NCI-H2196 treated with DMSO at 0.1 percent for 48 hours (cell line): Measurements from ENCODE around the gene ANKRD17.
A peak's percentile ranks its signal among the peaks of the same experiment; 100 is the strongest.

Experiments
- DNase-seq: peaks from one replicate; lab custom pipeline; 2025; ENCODE audit not compliant: unreplicated experiment; lab: John Stamatoyannopoulos, UW

Gene ANKRD17

DNA sequence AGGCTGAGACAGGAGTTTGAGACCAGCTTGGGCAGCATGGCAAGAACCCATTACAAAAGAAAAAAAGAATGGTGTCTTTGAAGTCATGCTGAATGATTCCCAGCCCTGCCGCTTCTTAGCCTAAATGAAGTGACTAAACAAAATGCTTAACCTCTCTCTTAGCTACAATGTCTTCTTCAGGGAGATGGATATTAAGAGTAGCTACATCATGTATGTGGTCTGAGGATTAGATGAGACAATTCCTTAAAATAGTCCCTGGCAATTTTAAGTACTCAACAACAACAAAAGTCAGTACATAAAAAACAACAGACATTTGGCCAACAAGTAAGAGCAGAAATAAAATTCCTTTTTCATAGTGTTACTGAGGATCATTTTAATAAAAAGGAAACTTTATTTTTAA is 124.8 kb downstream of the ANKRD17 start:
- DNase-seq: no peak

DNA sequence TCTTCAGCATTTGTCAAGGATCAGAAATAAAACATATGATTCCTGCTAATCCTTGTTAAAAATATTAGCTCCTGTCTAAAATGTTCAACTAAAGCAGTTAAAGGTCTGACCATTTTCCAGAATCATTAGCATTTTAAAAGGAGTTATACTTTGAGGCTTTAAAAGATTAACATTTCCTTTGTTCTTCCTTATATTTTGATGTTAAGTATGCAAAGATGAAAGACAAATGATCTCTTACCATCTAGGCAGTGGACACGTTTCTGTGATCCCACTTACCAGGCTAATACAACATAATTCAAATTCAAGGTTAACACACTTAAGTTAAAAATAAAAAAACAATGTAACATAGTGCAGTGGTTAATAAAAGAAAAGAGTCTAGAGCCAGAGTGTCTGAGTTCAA is 127.3 kb downstream of the ANKRD17 start:
- DNase-seq: no peak

DNA sequence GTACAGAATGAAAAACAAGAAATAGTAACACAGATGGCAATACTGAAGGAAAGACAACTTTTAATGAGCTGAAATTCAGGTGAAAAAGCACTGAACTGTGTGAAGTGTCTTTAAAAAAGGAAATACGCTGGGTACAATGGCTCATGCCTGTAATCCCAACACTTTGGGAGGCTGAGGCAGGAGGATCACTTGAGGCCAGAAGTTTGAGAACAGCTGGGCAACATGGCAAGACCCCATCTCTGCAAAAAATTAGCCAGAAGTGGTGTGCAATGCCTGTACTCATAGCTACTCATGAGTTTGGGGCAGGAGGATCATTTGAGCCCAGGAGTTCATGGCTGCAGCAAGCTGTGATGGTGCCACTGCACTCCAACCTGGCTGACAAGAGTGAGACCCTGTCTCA is 129.3 kb downstream of the ANKRD17 start:
- DNase-seq: no peak

DNA sequence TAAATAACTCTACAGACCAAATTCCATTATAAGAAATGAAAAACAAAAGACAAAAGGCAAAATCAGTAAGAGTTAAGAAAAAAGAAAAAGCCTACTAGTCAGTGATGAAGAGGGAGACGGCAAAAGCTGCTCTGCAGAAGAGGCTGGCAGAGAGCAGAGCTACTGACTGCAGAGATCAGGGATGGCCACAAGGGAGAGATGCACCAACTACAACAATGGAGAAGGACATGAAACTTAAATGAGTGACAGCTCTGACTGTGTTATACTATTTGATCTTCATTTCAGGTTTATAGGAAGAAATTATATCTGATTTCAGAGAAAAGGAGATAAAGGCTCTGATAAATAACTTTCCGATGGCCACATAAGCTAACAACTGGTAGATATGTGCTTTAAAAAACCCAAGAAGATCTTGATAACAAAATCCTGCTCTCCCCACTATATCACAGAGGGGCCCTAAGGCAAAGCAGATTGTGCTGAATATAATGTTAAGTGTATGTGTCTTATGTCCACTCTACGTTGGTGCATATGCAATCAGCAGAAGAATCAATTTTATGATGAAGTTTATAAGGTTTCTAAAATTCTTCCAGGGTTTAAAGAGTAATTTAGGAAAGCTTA is 130.7 kb downstream of the ANKRD17 start:
- no peak for DNase-seq

DNA sequence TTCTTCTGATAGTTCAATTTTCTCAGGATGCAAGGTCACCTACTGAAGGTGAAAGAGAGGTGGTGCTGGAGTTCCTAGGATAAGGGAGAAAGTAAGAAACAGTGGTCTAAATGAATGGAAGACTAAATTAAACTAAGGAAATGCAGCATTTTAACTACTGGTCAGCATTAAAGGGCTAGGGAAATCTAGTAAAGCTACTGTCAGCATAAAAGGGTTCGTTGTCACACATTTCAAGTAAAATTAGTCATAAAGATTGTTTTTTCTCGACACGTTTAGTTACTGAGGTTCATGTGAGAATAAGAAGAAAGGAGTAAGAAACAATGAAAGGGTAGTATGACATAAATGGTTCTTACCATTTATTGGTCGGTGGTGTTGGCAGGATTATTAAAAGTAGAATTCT is 149.1 kb downstream of the ANKRD17 start:
- no peak for DNase-seq

DNA sequence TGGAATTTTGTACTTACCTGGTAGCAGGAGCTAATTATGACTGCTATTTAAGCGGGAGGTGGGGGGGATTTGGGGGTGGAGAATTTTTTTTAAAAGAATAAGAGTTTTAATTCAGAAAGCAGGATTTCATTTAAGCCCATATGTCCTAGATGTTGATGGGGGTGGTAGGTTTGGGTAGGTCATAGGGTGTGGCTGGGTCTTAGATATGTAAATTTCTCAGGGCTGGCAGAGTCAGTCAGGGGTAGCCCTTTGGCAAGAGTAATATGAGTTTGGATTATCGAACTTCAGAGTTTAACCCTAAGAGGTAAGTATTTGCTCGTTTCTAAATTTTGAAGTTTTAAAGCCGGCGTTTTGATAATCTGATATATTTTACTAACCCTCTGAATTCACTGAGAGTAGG is 153.9 kb downstream of the ANKRD17 start:
- no peak for DNase-seq

DNA sequence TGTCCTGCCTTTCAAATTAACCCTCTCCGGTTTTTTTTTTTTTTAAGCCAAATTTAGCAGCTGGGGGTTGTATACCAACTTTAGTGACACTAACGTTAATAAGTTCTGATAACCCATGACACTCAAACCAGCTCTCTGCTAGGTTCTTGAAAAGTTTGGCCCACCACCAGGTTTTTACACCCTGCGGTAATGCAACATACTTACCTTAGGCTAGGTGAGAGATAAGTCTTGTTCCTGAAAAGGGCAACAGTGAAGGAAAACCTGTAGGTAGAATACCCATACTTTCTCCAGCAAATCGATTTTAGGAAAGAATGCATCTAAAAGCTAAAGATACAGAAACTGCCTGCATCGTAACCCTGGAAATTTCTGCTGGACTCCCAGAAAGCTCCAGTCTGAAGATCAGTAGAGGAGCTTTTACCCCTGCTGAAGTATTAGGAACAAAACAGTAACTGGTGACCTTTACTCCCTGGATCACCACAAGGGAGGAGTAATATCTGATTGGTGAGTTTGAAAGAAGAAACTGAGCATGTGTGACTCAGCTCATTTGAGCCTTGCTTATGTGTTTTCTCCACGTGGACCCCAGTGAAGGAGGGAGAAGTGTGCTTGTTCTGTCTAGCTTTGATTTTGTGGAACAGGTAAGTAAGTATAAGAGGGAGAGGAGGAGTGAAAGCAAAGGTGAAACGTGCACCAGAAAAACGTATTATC is 154.6 kb downstream of the ANKRD17 start:
- DNase-seq: no peak

DNA sequence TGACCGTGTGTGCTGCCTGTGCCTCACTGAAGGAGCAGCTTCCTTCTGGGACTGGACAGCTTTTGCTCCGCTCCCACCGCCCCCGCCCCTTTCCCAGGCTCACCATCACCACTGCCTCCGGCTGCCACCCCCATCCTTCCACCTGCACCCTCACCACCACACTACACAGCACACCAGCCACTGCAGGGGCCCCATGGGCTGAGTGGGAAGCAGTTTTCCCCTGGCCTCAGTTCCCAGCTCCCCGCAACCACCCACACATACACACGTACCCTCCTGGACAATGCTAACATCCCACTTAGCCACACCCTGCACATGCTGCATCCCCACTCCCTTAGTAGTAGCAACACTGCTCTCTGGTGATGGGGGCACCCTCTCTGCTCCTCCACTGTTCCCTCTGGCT is 159.5 kb downstream of the ANKRD17 start:
- no peak for DNase-seq

DNA sequence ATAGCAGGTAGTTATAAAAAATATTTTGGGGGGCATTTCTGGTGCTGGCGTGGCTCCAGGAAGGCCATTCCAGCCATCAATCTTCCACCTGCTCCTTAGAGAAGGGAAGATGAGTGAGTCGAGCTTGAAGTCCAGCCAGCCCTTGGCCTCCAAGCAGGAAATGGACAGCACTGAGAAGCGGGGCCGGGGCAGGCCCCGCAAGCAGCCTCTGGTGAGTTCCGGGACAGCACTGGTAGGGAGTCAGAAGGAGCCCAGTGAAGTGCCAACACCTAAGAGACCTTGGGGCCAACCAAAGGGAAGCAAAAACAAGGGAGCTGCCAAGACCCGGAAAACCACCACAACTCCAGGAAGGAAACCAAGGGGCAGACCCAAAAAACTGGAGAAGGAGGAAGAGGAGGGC is 159.9 kb downstream of the ANKRD17 start:
- no peak for DNase-seq

DNA sequence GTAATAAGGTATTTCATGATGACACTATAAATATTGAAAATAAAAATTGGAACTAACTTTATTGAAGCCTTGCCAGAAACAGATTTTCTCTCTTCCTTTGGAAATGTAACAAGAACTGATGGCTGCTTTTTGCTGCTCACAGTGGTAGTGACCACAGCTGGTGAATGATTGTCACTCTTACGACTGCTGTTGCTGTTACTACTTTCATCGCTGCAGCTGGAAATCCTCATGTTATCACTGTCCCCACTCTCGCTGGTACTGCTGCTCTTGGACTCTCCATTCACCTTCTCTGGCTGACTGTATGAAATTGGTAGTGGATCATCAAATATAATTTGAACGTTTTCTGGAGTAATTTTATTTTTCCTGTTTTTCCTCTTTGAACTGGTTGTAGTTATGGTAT is 160.6 kb downstream of the ANKRD17 start:
- no peak for DNase-seq

DNA sequence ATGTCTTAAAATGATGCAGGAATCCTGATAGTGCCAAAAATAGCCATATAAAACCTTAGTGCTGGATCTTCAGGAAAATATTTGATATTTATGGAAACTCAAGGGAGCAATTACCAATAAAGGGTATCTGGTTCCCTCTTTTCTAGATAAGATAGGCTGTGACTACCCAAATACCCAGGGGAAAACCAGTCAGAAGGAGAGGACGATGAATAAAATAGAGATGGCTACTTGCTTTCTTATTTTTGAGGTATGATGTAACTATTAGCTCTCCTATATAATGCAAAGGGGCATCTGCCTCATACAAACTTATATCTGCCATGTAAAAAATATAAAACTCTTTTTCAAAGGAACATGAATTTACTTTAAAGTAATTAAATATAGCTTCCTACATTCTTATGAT is 165.7 kb downstream of the ANKRD17 start:
- no peak for DNase-seq

DNA sequence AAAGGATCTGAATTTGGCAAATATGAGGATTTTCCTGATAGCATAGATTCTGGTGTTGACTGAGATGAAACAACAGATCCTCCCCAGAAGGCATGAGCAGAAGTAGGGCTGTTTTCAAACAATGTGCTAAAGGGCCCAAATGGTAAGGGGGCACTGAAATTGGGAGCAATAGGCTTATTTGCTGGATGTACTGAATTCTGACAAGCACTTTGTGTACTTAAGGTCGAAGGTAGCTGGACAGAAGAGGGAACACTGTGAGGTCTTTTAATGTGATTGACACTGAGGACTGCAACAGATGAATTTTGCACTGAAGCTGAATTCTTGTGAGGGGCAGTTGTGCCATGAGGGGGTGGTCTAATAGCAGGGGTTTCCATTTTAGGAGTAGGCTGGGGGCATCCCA is 167.9 kb downstream of the ANKRD17 start:
- DNase-seq: no peak

DNA sequence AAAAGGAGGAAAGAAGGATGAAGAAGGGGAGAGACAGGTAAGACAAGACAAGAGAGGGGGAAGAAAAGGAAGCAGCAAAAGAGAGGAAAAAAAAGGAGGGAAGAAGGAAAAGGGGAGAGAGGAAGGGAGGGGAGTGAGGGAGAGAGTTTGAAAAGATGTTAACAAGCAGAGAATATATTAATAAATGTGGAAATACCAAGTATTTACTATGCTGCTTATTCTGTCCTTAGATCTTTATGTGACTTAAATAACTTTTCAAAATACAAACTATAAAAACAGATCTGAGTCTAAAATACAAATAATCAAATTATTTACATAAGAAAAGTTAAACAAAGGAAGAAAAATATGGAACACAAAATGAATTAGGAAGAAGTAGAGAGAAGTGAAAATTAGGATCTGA is 170.7 kb downstream of the ANKRD17 start:
- DNase-seq: no peak

DNA sequence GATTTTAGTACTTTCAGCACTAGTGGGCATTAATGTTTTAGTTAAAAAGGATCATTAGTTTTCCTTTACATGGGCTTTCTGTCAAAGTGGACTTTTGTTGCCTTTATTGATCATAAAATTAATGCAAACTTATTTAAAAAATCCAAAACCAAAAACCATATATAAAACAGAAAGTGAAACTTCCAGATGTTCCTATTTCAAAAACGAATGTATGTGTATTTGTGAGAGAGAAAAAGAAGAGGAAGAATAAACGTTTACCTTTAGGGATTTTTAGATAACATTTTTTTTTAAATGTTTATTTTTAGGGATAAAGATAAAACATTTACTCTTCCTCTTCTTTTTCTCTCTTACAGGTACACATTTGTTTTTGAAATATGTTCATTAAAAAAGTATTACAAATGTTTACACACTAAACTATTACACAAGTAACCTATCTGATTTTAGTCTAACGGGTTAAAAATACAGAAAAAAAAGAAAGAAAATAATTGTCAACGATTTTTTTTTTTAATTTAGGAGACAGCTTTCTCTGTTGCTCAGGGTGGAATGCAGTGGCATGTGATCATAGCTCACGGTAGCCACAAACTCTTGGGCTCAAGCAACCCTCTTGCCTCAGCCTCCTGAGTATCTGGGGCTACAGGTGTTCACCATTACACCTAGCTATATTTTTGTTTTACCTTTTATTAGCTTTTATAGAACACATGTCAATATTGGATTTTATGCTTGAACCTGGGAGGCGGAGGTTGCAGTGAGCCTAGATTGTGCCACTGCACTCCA is 172.3 kb downstream of the ANKRD17 start:
- no peak for DNase-seq

DNA sequence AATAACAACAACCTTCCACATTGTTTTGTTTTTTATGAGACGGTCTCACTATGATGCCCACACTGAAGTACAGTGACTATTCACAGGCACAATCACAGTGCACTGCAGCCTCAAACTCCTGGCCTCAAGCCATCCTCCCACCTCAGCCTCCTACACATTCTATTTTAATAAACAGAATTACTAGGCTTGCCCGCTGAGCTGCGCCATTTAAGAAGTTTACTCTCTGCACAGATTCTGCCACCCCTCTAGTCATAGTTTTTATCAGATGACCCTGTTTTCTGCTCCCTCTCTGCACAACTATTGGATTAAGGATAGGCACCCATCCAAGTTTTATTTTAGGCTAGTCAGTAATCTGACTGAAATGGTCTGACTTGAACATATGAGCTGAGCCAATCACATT is 177.8 kb downstream of the ANKRD17 start:
- no peak for DNase-seq

DNA sequence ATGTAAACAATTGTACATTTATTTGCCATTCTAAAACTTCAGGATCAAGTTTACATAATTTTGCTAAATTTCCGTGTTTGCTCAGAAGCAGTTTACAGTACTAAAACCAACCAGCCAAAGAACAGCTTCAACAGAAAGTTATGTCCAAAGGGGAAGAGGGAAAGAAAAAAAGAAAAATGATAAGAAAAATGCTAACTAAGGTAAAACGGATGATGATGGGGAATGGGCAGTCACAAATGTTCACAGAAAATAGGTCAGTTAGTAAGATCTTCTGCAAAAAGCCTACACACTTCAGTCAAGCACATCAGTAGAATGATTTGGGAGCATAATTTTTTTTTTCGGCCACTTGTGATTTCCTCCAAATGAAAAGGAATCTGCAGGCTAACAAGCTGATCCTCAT is 182.8 kb downstream of the ANKRD17 start:
- no peak for DNase-seq

DNA sequence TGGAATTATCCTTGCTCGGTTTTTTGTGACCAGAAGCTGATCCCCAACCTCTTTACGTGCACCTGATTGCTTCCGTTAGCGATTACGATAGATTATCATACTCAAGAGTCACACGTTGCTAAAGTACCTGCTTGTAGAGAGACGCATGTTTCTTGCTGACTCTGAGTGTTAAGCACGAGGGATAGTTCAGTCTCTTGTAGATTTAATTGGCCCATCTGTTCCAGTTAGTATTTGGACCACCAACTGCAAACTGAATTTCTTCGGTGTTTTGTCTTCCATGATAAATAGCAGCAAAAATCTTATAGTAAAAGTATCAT is 188.6 kb downstream of the ANKRD17 start:
- DNase-seq: peak; percentile 40

DNA sequence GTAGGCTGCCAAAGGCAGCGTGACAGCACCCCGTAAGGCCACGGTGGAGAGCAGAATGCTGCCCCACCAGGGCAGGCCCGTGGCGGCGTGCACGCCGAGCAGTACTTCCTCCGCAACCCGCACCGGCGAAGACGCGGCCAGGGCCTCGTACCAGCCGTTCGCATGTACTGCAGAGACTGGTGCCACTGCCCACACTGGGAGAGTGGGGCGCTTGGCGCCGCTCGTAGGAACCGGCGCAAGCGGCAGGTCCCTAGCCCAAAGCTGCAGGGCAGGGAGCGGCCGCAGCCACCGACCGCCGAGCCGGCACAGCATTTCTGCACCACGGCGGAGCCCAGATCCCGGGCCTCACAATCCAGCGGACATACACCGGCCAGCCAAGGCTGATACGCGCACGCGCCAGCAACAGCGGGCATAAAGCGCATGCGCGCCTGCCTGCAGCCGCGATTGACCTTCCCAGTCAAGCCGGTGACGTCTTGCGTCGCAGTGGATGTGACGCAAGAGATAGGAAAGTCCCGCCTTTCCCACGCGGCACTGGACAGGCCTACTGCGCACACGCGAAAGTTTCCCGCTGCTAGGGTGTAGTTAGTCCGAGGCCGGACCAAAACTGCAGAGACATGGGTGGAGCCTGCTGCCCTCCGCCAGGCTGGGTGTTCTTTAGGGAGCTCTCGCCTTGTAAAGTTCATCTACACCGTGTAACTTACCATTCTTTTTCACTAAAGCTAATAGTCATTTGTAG is 189.1 kb downstream of the ANKRD17 start, which contains the start of gene COX18:
COX18 (minus strand) TSS at position 379 of the 736 bp plus-strand sequence; CDS start at position 312, 67 bp downstream.
- peak; percentile 66 for DNase-seq

DNA sequence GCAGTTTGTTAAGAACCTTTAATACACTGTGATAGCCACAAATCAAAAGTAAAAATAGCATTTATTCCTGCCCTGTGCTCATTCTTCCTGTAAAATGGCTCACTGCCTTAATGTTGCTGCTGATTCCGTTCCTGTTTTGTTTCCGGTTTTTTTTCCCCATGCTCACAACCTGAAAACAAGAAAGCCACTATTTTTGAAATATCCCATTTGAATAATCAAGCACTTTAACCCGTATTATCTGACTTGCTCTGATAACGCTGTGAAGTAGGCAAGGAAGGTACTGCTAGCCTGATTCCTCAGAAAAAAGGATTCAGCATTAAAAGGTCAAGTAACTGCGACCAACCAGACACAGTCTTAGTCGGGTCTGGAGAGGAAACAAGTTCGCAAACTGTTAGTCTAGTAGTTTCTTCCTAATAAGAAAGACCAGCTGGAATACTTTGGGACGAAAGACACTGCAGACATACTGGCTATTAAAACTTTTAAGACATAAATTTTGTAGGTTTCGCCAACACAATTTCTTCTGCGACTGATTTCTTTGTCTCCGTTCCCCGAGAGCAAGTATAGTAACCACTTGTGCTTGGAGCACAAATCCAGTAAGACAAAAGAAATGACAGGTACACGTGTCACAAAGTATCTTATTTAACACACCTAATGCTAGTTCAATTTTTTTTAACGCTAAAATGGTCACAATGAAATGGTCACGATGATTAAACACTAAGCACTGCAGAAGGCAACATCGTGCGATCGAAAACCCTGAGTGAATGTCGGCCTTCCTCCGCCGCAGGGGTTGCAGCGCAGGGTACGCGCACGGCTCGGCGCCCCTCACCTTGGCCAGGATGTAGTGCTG is 189.9 kb downstream of the ANKRD17 start:
- DNase-seq: no peak

DNA sequence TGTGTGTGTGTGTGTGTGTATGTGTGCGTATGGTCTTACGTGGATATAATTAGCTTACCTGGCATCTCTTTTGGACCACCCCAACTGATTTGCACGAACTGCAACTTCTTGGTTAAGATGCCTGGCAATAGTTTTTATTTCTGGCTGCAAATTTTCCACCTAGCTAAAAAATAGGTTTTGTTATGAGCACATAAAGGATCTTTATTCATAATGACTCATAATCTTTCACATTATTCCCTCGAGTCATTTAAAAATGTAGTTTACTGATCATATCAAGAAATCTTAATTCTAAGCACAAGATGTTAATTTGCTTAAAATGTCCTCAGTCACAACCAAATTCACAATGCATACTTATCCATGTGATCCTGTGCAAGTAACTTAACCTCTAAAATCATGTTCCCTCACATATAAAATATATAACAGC is 190.6 kb downstream of the ANKRD17 start:
- no peak for DNase-seq

DNA sequence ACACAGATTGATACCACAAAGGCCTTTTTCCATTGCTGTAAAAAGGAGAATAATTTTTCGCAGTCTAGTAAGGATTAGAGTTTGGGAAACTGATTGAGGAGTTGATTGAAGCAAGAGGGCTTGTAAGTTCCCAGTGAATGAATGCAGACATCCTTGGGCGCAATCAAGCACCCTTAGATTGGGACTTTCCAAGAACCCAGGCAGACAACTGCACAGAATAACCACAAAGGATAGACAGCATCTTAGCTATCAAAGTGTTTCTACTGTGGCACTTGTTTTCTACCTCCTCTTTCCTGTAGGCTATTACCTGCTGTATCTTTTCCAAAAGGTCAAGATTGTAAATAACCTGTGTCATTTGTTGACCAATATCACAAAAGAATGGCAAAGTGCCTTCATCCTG is 191.7 kb downstream of the ANKRD17 start:
- no peak for DNase-seq
